Fibroblast of mammary gland (primary cell): Measurements from ENCODE around the gene FCSK.
A peak's percentile ranks its signal among the peaks of the same experiment; 100 is the strongest.

ENCODE experiments used
- DNase-seq: peaks from one replicate; pipeline ENCODE4 v3.0.0-alpha.2; 2010; ENCODE audit warnings: low read depth
- H3K4me3 ChIP-seq: 2 replicates; pipeline ENCODE4 v1.5.1; 2011; ENCODE audit warnings: low read depth, mild to moderate bottlenecking, low read length, moderate library complexity; ENCODE audit not compliant: control insufficient read depth
- TF ChIP-seq, protein P1 (sequence below): conservative IDR thresholded peaks from 2 replicates; pipeline ENCODE4 v1.5.1; 2011; ENCODE audit warnings: low read depth, low read length, inconsistent platforms; ENCODE audit not compliant: control insufficient read depth, insufficient read depth

The FCSK gene

DNA sequence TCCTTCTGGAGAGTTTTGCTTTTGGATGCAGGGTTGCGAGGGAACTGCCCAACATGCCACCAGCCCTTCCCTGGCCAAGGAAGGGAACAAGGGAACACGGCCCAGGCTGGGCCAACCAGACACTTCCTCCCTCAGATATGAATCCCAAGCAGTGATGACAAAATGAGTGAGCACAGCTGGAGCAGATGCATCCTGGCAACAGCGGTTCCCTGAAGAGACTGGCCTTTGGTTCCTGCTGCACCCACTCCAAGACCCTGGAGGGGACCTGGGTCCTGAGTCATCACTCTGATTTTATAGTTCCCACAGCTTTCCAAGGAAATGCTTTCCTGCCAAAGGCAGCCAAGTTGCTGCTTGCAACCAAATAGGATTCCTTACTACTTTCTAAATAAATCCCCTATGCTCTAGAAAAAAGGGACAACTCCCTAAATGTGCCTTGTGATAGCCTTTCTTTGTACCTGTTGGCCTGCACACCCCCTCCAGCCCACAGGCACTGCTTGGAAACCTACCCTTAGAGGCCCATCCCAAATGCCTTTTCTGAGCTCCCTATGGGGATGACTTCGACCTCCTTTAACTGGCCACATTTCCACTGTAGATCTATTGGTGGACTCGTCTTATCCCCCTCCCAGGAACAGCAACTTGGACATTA lies 20.8 kb upstream of the FCSK start:
- DNase-seq = peak; percentile 96
- H3K4me3 ChIP-seq = no peak overlapping the region

GRCh38 chr16:70434484-70435260 lies 19.7 kb upstream of the FCSK start:
- TF ChIP-seq, protein P1, sequence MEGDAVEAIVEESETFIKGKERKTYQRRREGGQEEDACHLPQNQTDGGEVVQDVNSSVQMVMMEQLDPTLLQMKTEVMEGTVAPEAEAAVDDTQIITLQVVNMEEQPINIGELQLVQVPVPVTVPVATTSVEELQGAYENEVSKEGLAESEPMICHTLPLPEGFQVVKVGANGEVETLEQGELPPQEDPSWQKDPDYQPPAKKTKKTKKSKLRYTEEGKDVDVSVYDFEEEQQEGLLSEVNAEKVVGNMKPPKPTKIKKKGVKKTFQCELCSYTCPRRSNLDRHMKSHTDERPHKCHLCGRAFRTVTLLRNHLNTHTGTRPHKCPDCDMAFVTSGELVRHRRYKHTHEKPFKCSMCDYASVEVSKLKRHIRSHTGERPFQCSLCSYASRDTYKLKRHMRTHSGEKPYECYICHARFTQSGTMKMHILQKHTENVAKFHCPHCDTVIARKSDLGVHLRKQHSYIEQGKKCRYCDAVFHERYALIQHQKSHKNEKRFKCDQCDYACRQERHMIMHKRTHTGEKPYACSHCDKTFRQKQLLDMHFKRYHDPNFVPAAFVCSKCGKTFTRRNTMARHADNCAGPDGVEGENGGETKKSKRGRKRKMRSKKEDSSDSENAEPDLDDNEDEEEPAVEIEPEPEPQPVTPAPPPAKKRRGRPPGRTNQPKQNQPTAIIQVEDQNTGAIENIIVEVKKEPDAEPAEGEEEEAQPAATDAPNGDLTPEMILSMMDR = no peak
- no peak overlapping the region for H3K4me3 ChIP-seq
- no peak for DNase-seq

More for the DNA sequence above, 20.8 kb upstream of the FCSK start:
- TF ChIP-seq, protein P1 = no peak

GRCh38 chr16:70437017-70437581 lies 17.3 kb upstream of the FCSK start:
- peak overlapping the region; percentile 58 for H3K4me3 ChIP-seq
- DNase-seq = peak; percentile 95
- TF ChIP-seq, protein P1 = no peak

GRCh38 chr16:70437582-70438557 lies 16.5 kb upstream of the FCSK start:
- DNase-seq = peak; percentile 70
- peak overlapping the region; percentile 58 for H3K4me3 ChIP-seq
- TF ChIP-seq, protein P1 = no peak

DNA sequence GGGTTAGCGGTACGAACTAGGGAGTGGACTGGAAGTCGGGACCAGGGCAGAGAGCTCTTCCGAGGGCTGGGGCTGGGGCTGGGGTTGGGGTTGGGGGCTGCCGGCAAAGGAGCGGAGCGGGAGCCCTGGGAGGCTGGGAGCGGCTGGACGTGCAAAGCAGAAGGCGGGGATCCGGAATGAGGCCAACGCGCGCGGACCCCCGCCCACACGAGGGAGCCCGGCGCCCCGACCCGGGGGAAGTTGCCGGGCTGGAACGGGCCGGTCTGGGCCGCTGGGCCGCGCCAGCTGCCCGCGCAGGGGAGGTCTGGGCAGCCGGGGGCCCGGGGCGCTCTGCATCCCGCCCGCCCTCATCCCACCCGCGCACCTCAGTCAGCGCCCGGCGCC lies 15.8 kb upstream of the FCSK start:
- TF ChIP-seq, protein P1 = no peak
- H3K4me3 ChIP-seq = peak overlapping the region; percentile 58
- no peak for DNase-seq

- H3K4me3 ChIP-seq = peak within 1 kb of the TSS; percentile 67
- TF ChIP-seq, protein P1 = no peak
- peak; percentile 85 for DNase-seq
Measured at GRCh38 chr16:70438969-70439862, 15.2 kb upstream of the FCSK start, which contains the start of gene ST3GAL2. TSS of gene ST3GAL2 (minus strand) at chr16:70439100. CDS start at chr16:70398530, 40,570 bp downstream.
